HK-2 (cell line): Measurements from ENCODE around the gene DNAJC7.

Experiments
- DNase-seq: peaks from one replicate; pipeline ENCODE4 v3.0.0-alpha.2; 2018; ENCODE audit not compliant: unreplicated experiment

The DNAJC7 gene, protein sequence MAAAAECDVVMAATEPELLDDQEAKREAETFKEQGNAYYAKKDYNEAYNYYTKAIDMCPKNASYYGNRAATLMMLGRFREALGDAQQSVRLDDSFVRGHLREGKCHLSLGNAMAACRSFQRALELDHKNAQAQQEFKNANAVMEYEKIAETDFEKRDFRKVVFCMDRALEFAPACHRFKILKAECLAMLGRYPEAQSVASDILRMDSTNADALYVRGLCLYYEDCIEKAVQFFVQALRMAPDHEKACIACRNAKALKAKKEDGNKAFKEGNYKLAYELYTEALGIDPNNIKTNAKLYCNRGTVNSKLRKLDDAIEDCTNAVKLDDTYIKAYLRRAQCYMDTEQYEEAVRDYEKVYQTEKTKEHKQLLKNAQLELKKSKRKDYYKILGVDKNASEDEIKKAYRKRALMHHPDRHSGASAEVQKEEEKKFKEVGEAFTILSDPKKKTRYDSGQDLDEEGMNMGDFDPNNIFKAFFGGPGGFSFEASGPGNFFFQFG

DNA sequence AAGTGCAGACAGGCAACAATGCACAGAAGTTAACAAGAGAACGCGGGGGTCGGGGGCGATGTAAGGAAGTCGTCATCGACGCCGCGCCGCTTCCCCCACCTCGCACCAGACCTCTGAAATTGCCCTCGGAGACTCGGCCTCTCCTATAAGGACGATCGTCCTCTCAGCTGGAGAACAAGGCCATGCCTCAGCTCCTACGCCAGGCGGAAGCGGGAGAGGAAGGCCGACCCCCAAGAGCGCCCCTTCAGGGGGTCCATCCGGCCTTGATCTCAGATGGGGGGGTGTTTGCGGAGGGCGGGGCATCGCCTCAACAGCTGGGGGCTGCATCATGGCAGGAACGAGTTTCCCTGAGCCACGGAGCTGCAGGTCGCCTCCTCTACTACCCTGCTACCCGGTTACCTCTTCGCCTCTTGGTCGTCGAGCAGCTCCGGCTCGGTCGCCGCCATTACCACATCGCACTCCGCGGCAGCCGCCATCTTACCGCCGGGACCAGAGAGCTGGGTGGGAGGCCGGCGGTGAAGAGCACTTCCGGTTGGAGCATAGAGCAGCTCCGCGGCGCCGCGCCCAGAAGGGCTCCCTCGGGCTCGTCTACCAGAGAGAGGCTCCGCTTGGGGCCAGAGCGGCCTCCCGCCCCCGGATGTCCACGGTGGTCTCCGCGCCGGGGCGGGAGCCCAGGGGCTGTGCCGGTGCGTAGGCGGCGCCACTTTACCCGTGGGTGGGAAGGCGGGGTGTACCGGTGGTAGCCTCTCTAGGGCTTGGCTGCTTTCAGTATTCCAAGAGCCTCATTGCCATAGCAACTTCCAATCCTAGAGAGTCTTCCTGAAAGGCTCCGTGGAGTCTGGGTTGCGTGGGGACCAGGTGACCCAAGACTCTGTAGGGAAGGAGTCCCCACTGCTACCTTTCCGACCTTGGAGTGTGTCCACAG is at the start of gene DNAJC7:
DNAJC7 (minus strand) TSS at position 499 of the 925 bp plus-strand sequence; CDS start at position 476, 23 bp downstream.
- peak; percentile 91 for DNase-seq

DNA sequence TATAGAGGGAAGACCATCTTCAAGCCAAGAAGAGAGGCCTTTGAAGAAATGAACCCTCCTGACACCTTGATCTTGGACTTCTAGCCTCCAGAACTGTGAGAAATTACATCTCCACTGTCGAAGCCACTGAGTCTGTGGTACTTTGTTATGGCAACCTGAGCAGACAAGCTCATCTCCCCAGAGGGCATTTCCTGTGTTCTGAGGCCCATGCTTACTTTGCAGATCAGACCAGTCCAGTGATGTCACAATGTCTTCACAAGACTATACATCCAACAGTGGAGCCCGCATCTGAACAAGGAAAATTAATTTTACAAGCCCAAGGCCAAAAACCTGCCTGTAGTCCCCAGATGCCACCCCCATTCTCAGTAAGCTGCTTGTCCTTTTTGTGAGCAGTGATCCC is 48.0 kb upstream of the DNAJC7 start:
- DNase-seq = no peak

DNA sequence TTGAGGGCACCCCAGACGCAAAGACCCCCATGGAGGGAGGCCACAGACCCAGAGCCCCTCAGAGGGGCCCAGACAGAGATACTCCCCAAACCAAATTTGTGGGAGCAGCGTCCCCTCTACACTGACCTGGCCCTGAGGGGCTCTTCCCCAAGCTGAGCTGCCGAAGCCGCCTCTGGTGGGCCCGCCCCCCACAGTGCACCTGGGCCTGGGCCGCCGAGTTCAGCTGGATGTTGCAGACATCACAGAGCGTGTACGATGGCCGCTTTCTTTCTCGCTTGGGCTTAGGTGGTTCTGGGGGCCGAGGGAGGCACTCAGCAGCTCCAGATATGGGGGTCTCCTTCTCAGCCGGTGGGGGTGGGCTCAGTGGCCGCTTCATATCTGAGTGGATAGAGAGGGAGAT is 45.4 kb upstream of the DNAJC7 start:
- DNase-seq = no peak

DNA sequence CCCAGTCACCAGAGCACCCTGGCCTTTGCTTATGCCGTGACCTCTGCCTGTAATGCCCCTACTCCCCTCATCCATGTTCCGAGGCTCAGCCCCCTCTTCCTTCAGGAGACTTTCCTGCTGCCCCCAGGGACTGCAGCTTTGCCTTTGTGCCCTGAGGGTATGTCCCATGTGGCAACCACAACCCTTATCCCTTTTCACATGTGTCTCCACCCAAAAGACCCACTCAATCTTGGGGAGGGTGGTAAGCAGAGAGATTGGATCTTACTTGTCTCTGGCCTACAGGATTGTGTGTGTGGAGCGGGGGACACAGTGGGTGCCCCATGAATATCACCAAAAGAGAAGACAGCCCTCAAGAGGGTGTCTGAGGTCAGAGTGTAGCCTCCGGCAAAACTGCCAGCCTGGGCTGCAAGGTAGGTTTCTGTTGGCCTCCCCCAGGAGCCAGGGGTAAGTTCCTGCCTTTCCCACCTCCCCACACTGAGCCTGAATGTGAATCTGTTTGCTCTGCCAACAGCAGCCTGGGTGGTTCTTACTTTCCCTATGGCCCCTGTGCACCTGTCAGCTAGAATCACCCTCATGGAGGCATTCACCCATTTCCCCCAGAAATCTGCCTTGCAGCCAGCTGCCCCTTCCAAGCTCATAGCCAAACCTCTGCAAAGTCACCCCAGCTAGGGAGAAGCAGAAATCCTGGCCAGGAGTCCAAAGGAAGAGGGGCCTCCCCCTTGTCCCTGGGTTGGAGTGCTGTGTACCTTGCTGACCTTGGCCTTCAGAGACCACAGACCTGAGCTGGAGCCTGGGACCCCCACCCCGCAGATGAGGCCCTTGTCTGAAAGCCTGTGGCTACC is 44.6 kb upstream of the DNAJC7 start:
- no peak for DNase-seq

DNA sequence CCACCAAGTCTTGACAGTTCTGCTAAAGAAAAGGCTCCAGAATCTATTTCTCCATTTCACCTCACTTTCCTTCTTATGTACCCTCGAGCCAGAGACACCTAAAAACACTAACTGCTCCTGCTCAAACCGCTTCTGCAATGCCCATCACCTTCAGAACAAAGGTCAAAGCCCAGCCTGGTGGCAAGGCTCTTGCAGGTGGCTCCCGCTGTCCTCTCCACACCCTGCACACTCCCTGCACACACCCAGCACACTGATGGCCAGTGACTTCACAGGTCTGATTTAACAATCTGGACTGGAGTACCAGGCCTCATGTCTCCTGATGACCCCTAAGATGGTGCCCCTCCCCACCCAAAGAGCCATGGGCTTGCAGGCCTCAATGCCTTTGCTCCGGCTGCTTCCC is 43.0 kb upstream of the DNAJC7 start:
- DNase-seq = no peak

DNA sequence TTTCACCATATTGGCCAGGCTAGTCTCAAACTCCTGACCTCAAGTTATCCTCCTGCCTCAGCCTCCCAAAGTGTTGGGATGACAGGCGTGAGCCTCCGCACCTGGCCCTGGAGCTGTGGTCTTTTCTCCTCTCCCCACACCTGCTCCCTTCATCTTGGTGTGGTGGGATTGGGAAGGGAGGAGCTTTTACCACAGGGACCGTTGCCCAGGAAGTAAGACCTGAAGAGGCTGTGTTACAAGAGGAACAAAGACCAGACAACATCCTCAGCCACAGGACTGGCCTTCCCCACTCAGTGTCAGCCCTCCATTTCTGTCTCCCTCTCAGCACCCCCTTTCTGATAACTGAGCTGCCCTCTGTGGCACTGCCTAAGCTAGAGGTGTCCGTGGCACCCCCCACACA is 42.6 kb upstream of the DNAJC7 start:
- DNase-seq = no peak

DNA sequence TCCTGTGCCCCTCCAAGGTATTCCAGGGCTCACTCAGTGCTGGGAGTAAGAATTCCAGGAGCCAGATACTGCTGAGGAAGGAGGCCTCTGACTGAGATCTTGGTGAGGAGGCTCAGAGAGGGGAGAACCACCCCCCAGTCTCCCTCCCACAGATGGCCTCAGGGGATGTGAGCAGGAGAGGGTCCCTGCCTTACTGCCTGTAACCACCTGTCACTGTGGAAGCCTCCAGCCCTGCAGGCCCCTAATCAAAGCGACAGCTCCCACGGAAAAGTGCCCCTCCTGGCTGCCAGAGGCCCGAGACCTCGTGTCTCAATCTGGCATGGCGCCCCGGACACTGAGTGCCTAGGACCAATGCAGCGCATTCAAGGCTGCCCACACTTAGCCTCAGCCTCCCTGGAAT is 40.8 kb upstream of the DNAJC7 start:
- no peak for DNase-seq

DNA sequence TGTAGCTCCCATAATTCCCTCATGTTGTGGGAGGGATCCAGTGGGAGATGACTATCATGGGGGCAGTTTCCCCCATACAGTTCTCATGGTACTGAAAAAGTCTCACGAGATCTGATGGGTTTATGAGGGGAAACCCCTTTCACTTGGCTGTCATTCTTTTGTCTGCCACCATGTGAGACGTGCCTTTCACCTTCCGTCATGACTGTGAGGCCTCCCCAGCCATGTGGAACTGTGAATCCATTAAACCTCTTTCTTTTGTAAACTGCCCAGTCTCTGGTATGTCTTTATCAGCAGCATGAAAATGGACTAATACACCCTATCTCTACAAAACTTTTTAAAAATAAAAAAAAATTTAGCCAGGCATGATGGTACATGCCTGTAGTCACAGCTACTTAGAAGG is 39.4 kb upstream of the DNAJC7 start:
- DNase-seq = no peak

DNA sequence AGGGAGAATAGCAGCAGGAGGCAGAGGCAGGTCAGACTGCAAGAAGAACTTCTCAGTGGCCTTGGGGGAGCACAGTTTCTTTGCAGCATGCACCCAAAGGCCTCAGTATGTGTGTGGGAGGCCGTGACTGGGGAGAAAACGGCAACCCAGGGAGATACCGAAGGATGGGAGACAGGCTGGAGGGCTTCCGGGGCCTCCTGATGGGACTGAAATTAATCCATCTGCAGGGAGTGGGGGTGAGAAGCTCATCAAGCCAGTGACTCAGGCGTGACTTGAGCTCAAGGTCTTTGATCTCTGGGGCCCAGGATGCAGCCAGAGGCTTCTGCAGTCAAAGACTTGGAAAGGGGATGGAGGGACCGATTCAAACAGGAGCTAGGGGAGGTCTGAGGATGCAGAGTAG is 38.3 kb upstream of the DNAJC7 start:
- DNase-seq = no peak

DNA sequence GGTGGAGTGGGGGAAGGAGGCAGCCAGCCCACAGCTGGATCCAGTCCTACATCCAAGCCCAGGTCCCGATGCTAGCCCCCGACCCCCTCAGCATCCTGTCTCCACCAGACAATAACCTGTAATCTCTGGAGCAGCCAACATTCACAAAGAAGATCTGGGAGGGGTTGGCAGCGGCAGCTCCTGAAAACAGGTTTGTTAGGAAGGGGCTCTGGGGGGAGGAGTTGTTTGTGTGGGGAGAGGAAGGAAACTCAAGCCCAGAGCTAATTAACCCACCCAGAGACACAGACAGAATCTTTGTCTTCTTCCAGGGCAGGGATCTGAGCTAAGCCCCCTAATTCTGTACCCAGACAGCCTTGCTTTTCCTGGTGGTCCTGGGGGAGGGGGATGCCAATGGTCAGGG is 37.8 kb upstream of the DNAJC7 start:
- no peak for DNase-seq

DNA sequence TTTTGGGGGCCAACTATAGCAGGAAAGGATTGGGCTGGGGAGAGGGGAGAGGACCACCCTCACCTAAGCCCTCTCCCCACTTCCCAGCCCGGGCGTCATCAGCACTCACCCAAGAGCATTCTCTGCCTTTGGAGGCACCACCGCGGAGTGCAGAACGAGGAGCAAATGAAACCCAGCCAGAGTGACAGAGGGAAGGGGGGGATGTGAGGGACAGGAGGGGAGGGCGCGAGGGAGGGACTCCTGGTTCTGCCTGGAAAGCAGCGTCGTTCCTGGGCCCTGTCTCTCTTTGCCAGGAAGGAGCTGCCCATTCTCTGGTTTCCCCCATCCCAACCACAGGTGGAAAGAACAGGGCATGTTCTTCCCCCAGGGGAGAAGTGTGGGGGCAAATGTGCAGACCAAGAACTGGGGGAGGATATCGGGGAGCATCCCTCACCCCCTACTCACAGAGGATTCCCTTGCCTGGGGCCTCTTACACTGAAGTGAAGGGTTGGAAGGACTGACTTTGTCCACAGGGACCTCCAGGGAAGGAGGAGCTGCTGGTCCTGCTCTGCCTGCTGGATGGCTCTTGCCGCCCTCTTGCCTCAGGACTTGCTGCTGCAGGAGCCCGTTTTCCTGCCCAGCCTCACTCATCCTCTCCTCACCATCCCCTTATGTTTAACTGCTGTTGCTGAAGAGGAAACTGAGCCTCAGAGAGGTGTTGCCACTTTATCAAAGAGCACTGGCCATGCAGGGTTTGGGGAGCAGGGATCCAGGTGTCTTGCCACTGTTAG is 36.7 kb upstream of the DNAJC7 start:
- no peak for DNase-seq

DNA sequence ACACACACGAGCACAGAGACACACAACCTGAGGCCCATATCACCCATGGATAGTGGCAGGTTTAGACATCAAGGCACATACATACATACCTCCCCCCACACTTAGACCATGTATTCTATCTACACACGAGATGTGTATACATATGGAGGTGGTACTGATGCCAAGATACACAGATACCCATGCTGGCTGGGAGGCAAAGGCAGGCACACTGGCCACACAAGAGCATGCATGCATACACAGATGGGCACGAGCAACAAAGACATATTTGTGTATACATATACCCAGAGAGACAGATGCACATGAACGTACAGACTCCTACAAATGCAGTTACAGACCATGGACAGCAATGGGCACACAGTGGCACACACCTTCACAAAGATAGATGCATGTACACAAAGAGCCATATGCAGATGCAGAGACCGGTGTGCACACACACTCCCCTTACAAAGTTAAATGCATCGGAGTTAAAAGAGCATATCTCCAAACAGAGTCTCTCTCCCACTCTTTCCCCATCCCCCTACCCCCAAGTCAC is 35.2 kb upstream of the DNAJC7 start:
- DNase-seq = no peak

DNA sequence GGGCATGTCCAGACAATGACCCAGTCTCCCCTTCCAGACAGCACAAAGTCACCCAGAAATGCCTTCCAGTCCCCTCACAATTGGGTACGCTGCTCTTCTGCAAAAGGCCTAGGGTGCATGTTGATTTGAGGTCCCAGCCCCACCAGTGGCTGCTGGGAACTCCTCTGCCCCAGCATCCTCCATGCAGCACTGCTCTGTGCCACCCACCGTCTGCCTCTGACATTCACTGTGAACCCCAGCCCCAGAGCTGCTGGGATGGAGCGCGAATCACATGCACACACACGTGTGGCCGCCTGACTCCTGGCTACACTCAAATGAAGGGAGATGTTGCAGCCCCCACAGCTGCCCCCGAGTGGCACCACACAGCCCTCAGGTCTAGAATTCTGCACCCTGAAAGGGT is 34.4 kb upstream of the DNAJC7 start:
- DNase-seq = no peak

DNA sequence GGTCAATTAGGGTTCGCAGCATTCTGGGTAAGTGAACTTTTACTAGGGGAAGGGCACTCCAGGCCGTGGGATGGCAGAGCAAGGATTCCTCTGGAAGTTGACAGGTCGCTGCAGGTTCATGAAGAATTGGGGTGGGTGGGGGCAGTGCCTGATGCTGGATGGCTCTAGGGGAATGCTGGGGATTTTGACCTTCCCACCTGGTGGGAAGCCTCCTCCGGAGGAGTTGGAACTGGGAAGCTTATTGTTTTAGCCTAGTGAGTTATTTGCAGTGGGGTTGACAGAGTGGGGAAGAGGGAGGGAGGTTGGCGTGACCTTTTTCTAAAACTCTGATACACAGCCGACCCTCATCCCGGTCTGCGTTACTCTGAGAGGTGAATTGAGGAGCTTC is 33.8 kb upstream of the DNAJC7 start:
- DNase-seq = no peak

DNA sequence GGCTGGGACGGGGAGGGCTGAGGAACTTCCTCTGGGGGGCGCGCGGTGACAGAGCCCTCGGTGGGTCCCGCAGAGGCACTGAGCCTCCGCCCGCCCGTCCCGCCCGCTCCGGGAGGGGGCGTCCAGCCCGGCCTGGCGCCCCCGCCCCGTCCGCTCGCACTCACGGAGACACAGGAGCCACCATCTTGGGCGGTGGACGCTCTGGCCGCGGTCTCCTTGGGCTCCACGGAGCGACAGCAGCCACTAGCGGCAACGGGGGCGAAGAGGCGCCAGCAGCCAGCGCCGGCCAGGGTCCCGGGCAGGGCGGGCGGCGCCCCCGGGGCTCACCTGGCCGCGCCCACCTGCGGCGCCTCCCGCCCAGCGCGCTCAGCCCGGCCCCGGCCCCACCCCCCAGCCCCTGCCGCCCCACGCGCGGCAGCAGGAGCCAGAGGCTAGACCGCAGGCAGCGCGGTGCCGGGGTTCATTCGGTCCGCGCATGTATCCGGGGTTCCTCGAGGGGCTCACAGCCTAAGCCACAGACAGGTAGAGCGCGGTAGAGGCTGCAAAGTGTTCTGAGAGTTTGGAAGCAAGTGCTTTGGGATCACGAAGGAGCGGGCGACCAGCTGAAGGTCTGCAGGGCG is 33.3 kb upstream of the DNAJC7 start, which contains the start of gene C17orf113:
C17orf113 (minus strand) TSS at position 209 of the 620 bp plus-strand sequence. CDS start 7,225 bp downstream, outside the sequence.
- DNase-seq = peak; percentile 48

DNA sequence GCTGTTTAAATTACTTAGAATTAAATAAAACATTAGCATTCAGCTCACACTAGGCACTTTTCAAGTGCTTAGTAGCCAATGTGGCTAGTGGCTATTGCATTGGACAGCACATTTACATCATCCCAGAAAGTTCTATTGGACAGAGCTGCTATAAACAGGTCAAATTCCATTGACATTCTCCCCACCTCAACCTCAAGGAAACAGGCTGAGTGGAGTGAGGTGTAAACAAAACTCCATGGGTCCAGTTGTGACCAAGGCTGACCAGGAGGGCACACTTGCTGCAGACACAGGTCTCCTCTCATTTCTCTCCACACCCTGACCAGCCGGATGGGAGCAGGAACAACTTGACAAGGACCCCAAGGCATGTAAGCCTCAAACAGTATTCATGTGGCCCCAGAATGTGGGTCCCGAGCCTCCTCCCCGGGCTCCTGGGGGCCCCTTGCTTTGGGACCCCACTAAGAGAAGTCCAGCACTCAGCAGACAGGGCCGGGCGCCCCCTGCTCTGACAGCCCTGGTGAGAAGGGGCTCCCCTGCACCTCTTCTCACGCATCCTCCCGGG is 32.7 kb upstream of the DNAJC7 start:
- no peak for DNase-seq

DNA sequence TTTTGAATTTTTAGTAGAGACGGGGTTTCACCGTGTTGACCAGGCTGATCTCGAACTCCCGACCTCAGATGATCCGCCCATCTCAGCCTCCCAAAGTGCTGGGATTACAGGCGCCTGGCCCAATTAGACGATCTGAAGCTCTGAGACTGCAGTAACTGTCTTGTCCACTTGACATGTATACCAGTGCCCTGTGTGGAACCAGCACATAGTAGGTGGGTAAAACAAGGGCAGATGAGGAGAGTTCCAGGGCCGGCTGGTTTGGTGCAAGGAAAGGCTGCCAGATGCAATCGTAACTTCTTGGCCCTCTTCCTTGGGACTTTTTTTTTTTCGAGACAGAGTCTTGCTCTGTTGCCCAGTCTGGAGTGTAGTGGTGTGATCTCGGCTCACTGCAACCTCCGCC is 30.1 kb upstream of the DNAJC7 start:
- no peak for DNase-seq

DNA sequence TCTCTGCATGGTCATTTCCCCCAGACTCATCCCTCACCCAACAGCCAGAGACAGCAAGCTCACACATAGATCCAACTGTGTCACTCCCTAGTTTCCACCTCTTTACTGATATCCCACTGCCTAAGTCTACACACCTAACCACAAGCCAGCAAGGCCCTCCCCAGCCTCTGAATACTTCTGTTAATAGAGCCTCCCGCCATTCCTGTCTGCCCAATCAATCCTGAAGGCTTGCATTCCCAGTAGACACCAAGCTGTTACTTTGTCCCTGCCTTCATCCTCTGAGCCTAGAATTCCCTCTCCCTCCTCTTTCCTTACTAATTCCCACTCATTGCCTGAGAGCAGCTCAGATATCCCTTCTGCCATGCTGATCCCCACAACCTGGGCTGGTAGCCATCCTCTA is 28.5 kb upstream of the DNAJC7 start:
- no peak for DNase-seq

DNA sequence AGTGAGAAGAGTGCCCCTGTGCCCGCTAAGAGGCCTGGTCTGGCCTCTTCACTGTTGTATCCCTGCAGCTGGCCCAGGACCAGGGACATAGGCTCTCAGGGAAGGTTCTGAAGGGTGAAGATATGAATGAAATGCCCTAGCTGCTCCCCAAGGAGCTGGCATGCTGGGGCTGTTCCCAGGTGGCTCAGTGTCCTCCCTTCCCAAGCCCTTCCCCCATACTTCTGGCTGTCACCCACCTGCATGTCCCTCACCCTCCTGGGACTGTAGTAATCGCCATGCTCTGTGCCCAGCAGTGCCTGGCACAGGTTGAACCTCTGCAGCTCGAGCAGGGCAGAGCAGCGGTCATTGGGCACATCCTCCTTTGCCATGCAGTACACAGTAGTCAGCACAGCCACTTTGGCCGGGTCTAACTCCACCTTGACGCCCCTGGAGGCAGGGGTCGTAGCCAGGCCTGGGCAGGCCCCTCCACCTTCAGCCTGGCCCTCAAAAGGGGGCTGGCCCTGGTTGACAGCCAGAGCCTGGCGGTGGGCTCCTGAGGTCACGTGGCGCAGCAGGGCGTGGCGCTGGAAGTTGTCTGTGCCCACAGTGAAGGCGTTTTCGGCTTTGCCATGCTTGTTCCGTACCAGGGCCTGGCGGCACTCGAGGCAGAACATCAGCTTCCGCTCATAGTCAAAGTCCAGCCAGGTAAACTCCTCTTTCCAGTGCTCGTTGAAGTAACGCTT is 25.5 kb upstream of the DNAJC7 start:
- no peak for DNase-seq
